Hepatocyte (in vitro differentiated cells): ENCODE data around the gene HSP90AA1. TPM values are rescaled to one million over a fixed set of nuclear protein-coding genes. Genes with fewer than 3 reads are reported as not detected.
"Not testable (repeated sequence)": the region's sequence is repeated elsewhere in the genome, so short reads cannot be mapped to it uniquely, and the experiment has no call there.

ENCODE experiments used
- DNase-seq: peaks from one replicate; pipeline ENCODE4 v3.0.0-alpha.2; 2016; ENCODE audit warnings: low spot score
- H2AFZ ChIP-seq: fragments of 200-600 bp; sonication (generic); 2 replicates; pipeline ENCODE4 v1.6.0; 2016; ENCODE audit warnings: antibody characterized with exemption, mild to moderate bottlenecking
- H3K27ac ChIP-seq: fragments of 200-600 bp; sonication (generic); 2 replicates; pipeline ENCODE4 v1.5.1; 2016; ENCODE audit warnings: mild to moderate bottlenecking
- H3K27me3 ChIP-seq: fragments of 200-600 bp; sonication (generic); 2 replicates; pipeline ENCODE4 v1.6.1; 2016
- H3K36me3 ChIP-seq: fragments of 200-600 bp; sonication (generic); replicated peaks from 2 replicates; pipeline ENCODE4 v1.5.1; 2016; ENCODE audit warnings: low read depth; ENCODE audit not compliant: insufficient read depth
- H3K4me1 ChIP-seq: fragments of 200-600 bp; sonication (generic); 2 replicates; pipeline ENCODE4 v1.5.1; 2016; ENCODE audit warnings: mild to moderate bottlenecking, moderate library complexity; ENCODE audit not compliant: insufficient read depth
- H3K4me2 ChIP-seq: fragments of 200-600 bp; sonication (generic); 2 replicates; pipeline ENCODE4 v1.6.0; 2016
- H3K4me3 ChIP-seq: fragments of 200-600 bp; sonication (generic); 2 replicates; pipeline ENCODE4 v1.5.1; 2016; ENCODE audit warnings: mild to moderate bottlenecking
- H3K79me2 ChIP-seq: fragments of 200-600 bp; sonication (generic); 2 replicates; pipeline ENCODE4 v1.6.0; 2017; ENCODE audit warnings: mild to moderate bottlenecking
- H3K9me2 ChIP-seq: fragments of 200-600 bp; sonication (generic); replicated peaks from 2 replicates; pipeline ENCODE4 v1.6.0; 2017; ENCODE audit warnings: mild to moderate bottlenecking; ENCODE audit not compliant: insufficient read depth
- H3K9me3 ChIP-seq: fragments of 200-600 bp; sonication (generic); 2 replicates; pipeline ENCODE4 v1.5.1; 2016; ENCODE audit warnings: low read depth, mild to moderate bottlenecking
- H4K20me1 ChIP-seq: fragments of 200-600 bp; sonication (generic); 2 replicates; pipeline ENCODE4 v1.6.0; 2016; ENCODE audit warnings: mild to moderate bottlenecking; ENCODE audit not compliant: insufficient read depth, poor library complexity, severe bottlenecking
- CTCF ChIP-seq: fragments of 200-600 bp; sonication (generic); IDR thresholded peaks from 2 replicates; pipeline ENCODE4 v1.5.1; 2016; ENCODE audit warnings: antibody characterized with exemption, mild to moderate bottlenecking; ENCODE audit not compliant: poor library complexity
- EZH2 ChIP-seq: fragments of 200-600 bp; sonication (generic); IDR thresholded peaks from 2 replicates; pipeline ENCODE4 v1.6.1; 2016; ENCODE audit warnings: antibody characterized with exemption, mild to moderate bottlenecking, borderline replicate concordance
- EZH2phosphoT487 ChIP-seq: fragments of 200-600 bp; sonication (generic); IDR thresholded peaks from one replicate; pipeline ENCODE4 v1.6.1; 2018; ENCODE audit warnings: antibody characterized with exemption, mild to moderate bottlenecking, low read depth, moderate library complexity; ENCODE audit not compliant: unreplicated experiment, severe bottlenecking
- whole genome bisulfite sequencing: methylation state at CpG from one replicate; pipeline ENCODE4 v1.1.6; 2016; ENCODE audit warnings: low lambda C conversion rate; ENCODE audit errors: missing lambda C conversion rate; 5-methylcytosine and 5-hydroxymethylcytosine counted together
- polyA plus RNA-seq: library from polyadenylated mRNA; unstranded; fragments of >200 nt; fragmentation: Nextera tagmentation; extraction: Ambion mirVana; gene quantifications from 2 replicates; pipeline ENCODE4 v1.2.1, GENCODE V29; 2016
- total RNA-seq: library from RNA; depleted of rRNA; stranded (reverse); fragments of >200 nt; gene quantifications from 2 replicates; pipeline ENCODE4 v1.2.3, GENCODE V29; 2014

Gene HSP90AA1
- total and polyA plus RNA-seq, 2 experiments from 2014 or later, result 503 to 589 TPM

GRCh38 chr14:102074415-102074964 lies 12.4 kb downstream of the HSP90AA1 start:
- WGBS, result 97% methylated on average over 4 of the region's 4 CpGs
- no peak overlapping the region for H3K27ac ChIP-seq

GRCh38 chr14:102071283-102071998 lies 15.4 kb downstream of the HSP90AA1 start:
- no peaks in the 10 kb centered on the region for H4K20me1 ChIP-seq
- no peaks in the 10 kb centered on the region for H3K36me3 ChIP-seq
- H3K4me2 ChIP-seq, result no peak overlapping the region
- no peak for DNase-seq
- H3K27me3 ChIP-seq, result no peaks in the 10 kb centered on the region
- H3K9me3 ChIP-seq, result no peaks in the 10 kb centered on the region
- no peak overlapping the region for H2AFZ ChIP-seq
- no peak overlapping the region for H3K27ac ChIP-seq
- H3K79me2 ChIP-seq, result no peaks in the 10 kb centered on the region
- H3K9me2 ChIP-seq, result no peaks in the 10 kb centered on the region
- H3K4me3 ChIP-seq, result no peak overlapping the region
- H3K4me1 ChIP-seq, result no peaks in the 10 kb centered on the region
- 83% methylated on average over 10 of the region's 10 CpGs for WGBS
- TF ChIP-seq EZH2 (no peak), CTCF (no peak), EZH2phosphoT487 (no peak)

More at GRCh38 chr14:102074415-102074964, 12.4 kb downstream of the HSP90AA1 start:
- Histone ChIP-seq H2AFZ (no peak overlapping the region), H3K4me3 (no peak overlapping the region), H3K9me2 (no peaks in the 10 kb centered on the region), H3K27me3 (no peaks in the 10 kb centered on the region), H3K79me2 (no peaks in the 10 kb centered on the region), H3K36me3 (no peaks in the 10 kb centered on the region), H3K9me3 (no peaks in the 10 kb centered on the region), H3K4me2 (no peak overlapping the region), H4K20me1 (no peaks in the 10 kb centered on the region), H3K4me1 (no peaks in the 10 kb centered on the region)
- DNase-seq, result no peak
- TF ChIP-seq CTCF, result no peak
- TF ChIP-seq EZH2phosphoT487, result no peak
- no peak for TF ChIP-seq EZH2

- H2AFZ ChIP-seq, result no peak overlapping the region
- H3K4me1 ChIP-seq, result no peaks in the 10 kb centered on the region
- no peaks in the 10 kb centered on the region for H3K27me3 ChIP-seq
- H3K9me2 ChIP-seq, result no peaks in the 10 kb centered on the region
- no peak overlapping the region for H3K4me3 ChIP-seq
- no peaks in the 10 kb centered on the region for H4K20me1 ChIP-seq
- DNase-seq, result no peak
- no peak overlapping the region for H3K4me2 ChIP-seq
- H3K27ac ChIP-seq, result no peak overlapping the region
- no peaks in the 10 kb centered on the region for H3K79me2 ChIP-seq
- TF ChIP-seq CTCF (no peak), EZH2phosphoT487 (no peak), EZH2 (no peak)
- 95% methylated on average over 12 of the region's 12 CpGs for WGBS
- no peaks in the 10 kb centered on the region for H3K36me3 ChIP-seq
- no peaks in the 10 kb centered on the region for H3K9me3 ChIP-seq
Observed at GRCh38 chr14:102066041-102066451, 20.8 kb downstream of the HSP90AA1 start.

GRCh38 chr14:102064590-102064989 lies 22.3 kb downstream of the HSP90AA1 start:
- not testable (repeated sequence) for H3K79me2 ChIP-seq, H3K27me3 ChIP-seq, H3K36me3 ChIP-seq, H2AFZ ChIP-seq, H3K9me3 ChIP-seq, H3K9me2 ChIP-seq, H4K20me1 ChIP-seq, DNase-seq, H3K4me1 ChIP-seq, H3K4me2 ChIP-seq, H3K4me3 ChIP-seq, H3K27ac ChIP-seq
- 78% methylated on average over 8 of the region's 8 CpGs for WGBS
